HG03457 (cell line): ENCODE measurements around the gene GULP1.

ENCODE experiments used
- ATAC-seq: cut with Tn5 transposase; IDR thresholded peaks from one replicate; pipeline ENCODE4 v1.9.1; 2021; ENCODE audit warnings: moderate number of reproducible peaks; ENCODE audit not compliant: unreplicated experiment

Gene GULP1

GRCh38 chr2:188629753-188630527 lies 338.3 kb downstream of the GULP1 start:
- ATAC-seq = no peak

GRCh38 chr2:188631037-188631809 lies 339.5 kb downstream of the GULP1 start:
- ATAC-seq = no peak

- no peak for ATAC-seq
Observed at GRCh38 chr2:188634656-188635055, 343.0 kb downstream of the GULP1 start.
